ENCODE data around the gene RASIP1.
A peak's percentile ranks its signal among the peaks of the same experiment; 100 is the strongest.

Gene RASIP1

DNA sequence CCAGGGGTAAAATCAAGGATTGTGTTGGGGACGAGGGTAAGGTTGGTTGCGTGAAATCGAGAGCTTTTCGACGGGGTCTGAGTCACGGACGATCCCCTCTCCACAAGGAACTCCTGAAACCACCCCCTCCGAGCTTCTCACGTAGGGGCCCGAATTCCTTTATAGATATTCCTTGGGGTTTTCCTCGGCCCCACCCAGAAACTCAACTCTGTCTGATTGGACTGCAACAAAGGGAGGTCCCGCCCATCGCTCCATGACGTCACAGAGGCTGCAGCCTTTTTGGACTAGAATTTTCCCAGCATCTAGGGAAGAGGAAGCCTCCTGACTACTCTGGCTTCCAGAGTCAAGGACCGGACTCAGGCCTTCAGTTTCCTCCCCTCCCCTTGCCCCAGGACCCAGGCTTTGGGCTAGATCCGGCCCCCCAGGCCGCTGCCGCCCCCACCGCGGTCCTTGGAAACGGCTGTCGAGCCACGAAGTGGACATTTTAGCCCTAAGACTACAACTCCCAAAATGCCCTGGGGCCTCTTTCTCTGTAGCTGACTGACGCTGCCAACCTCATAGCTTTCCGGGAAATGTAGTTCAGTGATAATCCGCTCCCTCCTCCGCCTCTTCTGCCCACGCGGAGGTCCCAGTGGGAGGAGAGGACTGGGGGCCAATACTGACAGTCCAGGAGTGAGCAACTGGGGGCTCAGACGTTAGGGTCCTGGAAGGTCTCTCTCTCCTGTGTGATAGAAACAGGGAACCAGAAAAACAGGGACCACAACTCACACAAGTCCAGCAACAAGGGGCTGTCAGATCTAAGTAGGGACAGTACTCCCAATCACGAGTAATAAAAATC is 6.5 kb upstream of the RASIP1 start, which contains the start of gene IZUMO1:
Gene IZUMO1, minus strand, starts transcription at position 172 of the 838 bp plus-strand sequence. CDS start 1,050 bp downstream, outside the sequence.
- H3K4me3 ChIP-seq (ENCODE audit: low read length), result peak within 1 kb of the TSS; percentile 45
- peak; percentile 83 for DNase-seq (ENCODE audit: low read depth)
- TF ChIP-seq, protein P1, sequence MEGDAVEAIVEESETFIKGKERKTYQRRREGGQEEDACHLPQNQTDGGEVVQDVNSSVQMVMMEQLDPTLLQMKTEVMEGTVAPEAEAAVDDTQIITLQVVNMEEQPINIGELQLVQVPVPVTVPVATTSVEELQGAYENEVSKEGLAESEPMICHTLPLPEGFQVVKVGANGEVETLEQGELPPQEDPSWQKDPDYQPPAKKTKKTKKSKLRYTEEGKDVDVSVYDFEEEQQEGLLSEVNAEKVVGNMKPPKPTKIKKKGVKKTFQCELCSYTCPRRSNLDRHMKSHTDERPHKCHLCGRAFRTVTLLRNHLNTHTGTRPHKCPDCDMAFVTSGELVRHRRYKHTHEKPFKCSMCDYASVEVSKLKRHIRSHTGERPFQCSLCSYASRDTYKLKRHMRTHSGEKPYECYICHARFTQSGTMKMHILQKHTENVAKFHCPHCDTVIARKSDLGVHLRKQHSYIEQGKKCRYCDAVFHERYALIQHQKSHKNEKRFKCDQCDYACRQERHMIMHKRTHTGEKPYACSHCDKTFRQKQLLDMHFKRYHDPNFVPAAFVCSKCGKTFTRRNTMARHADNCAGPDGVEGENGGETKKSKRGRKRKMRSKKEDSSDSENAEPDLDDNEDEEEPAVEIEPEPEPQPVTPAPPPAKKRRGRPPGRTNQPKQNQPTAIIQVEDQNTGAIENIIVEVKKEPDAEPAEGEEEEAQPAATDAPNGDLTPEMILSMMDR (IDR thresholded peaks at IDR 0.05; ENCODE audit: insufficient read depth, low read depth, low read length, missing control alignments), result no peak

DNA sequence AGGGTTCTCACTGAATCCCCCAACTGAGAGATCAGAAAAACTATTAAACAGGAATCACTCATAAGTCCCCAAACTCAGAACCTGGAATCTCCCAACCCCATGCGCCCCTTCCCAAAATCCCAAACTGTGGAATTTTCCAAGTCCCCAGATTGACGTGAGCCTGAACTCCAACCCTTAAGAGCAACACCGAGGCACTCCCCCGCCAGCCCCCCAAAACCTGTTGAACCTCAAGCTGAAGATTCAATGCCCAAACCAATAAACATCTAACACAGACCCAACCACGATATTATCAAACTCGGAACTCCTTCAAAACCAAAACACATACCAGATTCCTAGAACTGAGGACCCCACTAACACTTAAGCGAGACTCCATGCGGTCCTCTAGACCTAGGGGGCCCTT is 5.7 kb upstream of the RASIP1 start:
- TF ChIP-seq, protein P1 (IDR thresholded peaks at IDR 0.05; ENCODE audit: insufficient read depth, low read depth, low read length, missing control alignments), result no peak
- DNase-seq (ENCODE audit: low read depth), result no peak
- H3K4me3 ChIP-seq (ENCODE audit: low read length), result no peak overlapping the region

DNA sequence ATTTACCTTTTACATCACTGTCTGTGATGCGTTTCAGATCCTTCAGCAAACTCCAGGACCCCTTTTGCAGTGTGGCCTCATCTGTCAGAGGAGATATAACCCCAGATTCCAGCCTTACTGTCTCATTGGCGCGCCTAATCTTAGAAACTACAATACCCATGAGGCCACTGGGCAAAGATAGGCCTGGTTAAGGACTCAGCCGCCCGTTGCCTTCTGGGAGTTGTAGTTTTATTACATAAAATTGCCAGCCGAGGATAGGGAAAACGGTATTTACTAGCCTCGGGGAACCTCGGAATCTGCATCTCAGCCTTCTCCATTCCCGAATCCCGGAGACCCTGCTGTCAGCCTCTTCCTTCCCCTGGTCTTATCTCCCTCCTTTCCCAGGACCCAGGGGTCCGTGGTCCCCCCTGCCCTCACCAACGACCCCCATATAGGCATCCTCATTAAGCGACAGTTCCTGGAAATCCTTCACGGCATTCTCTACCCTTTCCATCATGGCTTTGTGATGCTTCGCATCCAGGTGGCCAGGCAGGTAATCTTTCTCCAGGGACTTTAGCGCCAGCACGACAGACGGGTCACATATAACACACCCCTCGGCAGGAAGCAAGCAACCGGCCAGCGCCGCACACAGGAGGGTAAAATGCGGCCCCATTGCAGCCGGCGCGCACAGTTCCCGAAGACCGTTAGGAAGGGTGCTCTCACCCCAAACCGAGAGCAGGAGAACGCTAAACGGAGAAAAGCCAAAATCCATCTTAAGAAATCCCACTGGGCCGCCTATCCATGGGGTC is 5.0 kb upstream of the RASIP1 start:
- H3K4me3 ChIP-seq (ENCODE audit: low read length), result no peak overlapping the region
- DNase-seq (ENCODE audit: low read depth), result peak; percentile 74
- TF ChIP-seq, protein P1 (IDR thresholded peaks at IDR 0.05; ENCODE audit: insufficient read depth, low read depth, low read length, missing control alignments), result no peak

DNA sequence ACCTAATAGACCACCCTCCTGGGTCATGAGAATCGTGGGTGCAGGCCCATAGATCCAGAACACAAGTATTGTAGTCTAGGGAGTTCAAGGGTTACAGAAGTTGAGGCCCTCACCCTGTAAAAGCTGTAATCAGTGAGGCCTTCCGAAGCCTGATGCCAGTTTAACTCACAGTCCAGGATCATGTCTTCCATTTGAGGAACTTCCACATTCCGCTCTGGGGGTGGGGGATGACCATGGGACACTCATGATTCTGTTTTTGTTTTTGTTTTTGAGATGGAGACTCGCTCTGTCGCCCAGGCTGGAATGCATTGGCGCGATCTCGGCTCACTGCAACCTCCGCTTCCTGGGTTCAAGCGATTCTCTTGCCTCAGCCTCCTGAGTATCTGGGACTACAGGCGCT is 1.7 kb upstream of the RASIP1 start:
- DNase-seq (ENCODE audit: low read depth), result no peak
- TF ChIP-seq, protein P1 (IDR thresholded peaks at IDR 0.05; ENCODE audit: insufficient read depth, low read depth, low read length, missing control alignments), result no peak
- no peak overlapping the region for H3K4me3 ChIP-seq (ENCODE audit: low read length)

DNA sequence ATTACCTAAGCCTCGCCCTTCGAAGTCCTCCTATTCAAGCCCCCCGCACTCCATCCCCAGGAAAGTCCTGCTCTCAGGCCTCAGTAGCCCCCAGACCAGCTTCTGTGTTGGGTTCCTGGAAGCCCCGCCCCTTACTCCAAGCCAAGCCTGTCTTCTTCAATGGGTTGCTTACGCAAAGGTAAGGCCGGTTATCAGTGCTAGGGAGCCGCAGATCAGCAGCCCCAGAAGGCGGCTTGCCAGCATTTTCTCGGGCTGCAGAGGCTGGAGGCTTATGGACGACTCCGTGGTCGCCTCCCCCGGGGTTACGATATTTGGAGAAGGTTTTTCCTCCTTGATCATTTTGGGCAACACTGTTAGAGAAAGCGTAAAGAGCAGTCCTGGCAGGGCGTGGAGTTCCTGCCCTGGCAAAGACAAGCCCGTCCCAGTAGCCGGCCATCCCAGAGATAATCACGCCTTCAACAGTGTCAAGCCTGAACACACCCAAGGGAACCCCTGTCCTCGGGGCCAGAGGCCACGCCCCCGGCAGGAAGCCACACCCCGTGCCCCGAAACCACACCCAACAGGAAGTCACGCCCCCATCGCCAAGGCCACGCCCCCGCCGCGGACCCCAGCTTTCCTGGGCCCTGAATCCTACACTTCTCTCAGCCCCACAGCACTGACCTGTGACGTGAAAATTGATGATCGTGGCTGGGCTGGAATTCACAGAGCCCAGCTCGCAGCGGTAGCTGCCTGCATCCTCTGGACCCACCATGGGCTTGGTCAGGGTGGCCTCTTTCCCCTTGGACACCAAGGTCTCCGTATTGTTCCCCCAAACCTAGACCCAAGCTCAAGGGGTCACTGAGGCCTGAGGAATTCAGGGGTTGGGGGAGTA is 954 bp upstream of the RASIP1 start:
- H3K4me3 ChIP-seq (ENCODE audit: low read length), result no peak overlapping the region
- DNase-seq (ENCODE audit: low read depth), result peak; percentile 43
- TF ChIP-seq, protein P1 (IDR thresholded peaks at IDR 0.05; ENCODE audit: insufficient read depth, low read depth, low read length, missing control alignments), result no peak

DNA sequence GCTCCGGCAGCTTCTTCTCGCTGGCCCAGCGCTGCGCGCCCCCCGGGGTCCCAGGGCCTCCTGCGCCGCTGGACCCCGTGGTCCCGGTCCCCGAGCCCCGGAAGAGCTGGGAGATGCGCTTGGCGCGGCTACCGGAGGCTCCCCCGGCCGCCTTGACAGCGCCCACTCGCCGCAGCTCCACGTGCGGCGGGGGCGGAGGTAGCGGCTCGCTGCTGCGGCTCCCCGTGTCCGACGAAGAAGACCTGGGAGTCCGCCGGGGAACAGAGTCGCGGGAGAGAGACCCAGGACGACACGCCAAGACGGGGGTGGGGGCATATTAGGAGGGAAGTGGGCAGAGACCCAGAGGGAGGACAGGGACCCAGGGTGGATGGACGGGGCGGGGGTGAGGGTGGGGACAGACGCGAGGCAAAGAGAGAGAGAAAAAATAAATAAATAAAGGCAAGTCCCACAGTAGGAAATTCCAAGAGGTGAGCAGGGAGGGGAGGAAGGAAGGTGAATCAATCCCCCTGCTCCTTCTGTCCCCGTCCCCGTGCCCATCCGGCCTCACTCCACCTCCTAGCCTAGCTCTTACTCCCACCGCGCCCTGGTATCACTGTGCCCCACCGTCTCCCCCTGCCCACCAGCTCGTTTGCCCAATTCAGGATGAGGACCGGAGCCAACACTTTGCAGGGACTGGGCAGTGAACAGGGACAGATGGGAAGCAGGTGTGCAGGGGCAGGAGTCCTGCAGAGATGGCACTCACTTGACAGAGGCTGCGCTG is 826 bp downstream of the RASIP1 start:
- no peak for DNase-seq (ENCODE audit: low read depth)
- TF ChIP-seq, protein P1 (IDR thresholded peaks at IDR 0.05; ENCODE audit: insufficient read depth, low read depth, low read length, missing control alignments), result no peak
- peak overlapping the region; percentile 32 for H3K4me3 ChIP-seq (ENCODE audit: low read length)

Data from epithelial cell of esophagus (primary cell).